ENCODE measurements around the gene ZC3H7A. TPM values are rescaled to one million over a fixed set of nuclear protein-coding genes. Genes with fewer than 3 reads are reported as not detected.

ZC3H7A gene
- total and polyA plus RNA-seq, 8 donors: 16.1 to 110 (median 53.4) TPM

GRCh38 chr16:11721781-11722467, 75.1 kb downstream of the ZC3H7A start:
- DNase-seq: no peak
- H3K9me3 ChIP-seq: no peaks in the 10 kb centered on the region
- WGBS, 5 donors: 31 to 68% (median 43%) methylated on average over 4 of the region's 4 CpGs
- H3K27ac ChIP-seq: peak overlapping the region; percentile 59 to 74 (median 63)
- TF ChIP-seq EP300 (IDR thresholded peaks at IDR 0.05) (no peak), POLR2A (IDR thresholded peaks at IDR 0.05) (no peak), POLR2AphosphoS5 (IDR thresholded peaks at IDR 0.05) (peak in 2 of 3 donors; percentile 11 to 48)
- intact Hi-C loops (cut with DNase I; ENCODE audit: low total_unique reads): no loop called here
- H3K36me3 ChIP-seq: peaks cover 34 to 87% (median 72%) of the 10 kb centered on the region in 4 donors
- no peak overlapping the region for H3K4me3 ChIP-seq
- peaks cover 41 to 86% (median 65%) of the 10 kb centered on the region in 4 donors for H3K4me1 ChIP-seq
- H3K27me3 ChIP-seq: no peaks in the 10 kb centered on the region

- H3K4me3 ChIP-seq: no peak overlapping the region
- TF ChIP-seq POLR2AphosphoS5 (IDR thresholded peaks at IDR 0.05): no peak
- TF ChIP-seq EP300 (IDR thresholded peaks at IDR 0.05): no peak
- TF ChIP-seq CTCF (IDR thresholded peaks at IDR 0.05): no peak
- TF ChIP-seq POLR2A (IDR thresholded peaks at IDR 0.05): no peak
- no peak for DNase-seq
- no peaks in the 10 kb centered on the region for H3K9me3 ChIP-seq
- no peaks in the 10 kb centered on the region for H3K27me3 ChIP-seq
- peaks cover 26 to 81% (median 69%) of the 10 kb centered on the region in 4 donors for H3K36me3 ChIP-seq
- H3K4me1 ChIP-seq: peaks cover 25 to 87% (median 60%) of the 10 kb centered on the region in 4 donors
- WGBS, 5 donors: 95 to 99% (median 96%) methylated on average over 4 of the region's 4 CpGs
- intact Hi-C loops (cut with DNase I; ENCODE audit: low total_unique reads): no loop called here
- peak overlapping the region in 2 of 5 donors; percentile 1 to 75 for H3K27ac ChIP-seq
These were observed 77.3 kb downstream of the ZC3H7A start for GRCh38 chr16:11719762-11720161.

GRCh38 chr16:11719171-11719570, 77.9 kb downstream of the ZC3H7A start:
- no peak for DNase-seq
- TF ChIP-seq EP300 (IDR thresholded peaks at IDR 0.05) (no peak), POLR2A (IDR thresholded peaks at IDR 0.05) (no peak), POLR2AphosphoS5 (IDR thresholded peaks at IDR 0.05) (no peak), CTCF (IDR thresholded peaks at IDR 0.05) (no peak)
- Histone ChIP-seq H3K27me3 (no peaks in the 10 kb centered on the region), H3K27ac (peak overlapping the region in 2 of 5 donors; percentile 43 to 75), H3K9me3 (no peaks in the 10 kb centered on the region), H3K4me3 (no peak overlapping the region), H3K36me3 (peaks cover 26 to 77% (median 66%) of the 10 kb centered on the region in 4 donors), H3K4me1 (peaks cover 25 to 89% (median 61%) of the 10 kb centered on the region in 4 donors)
- intact Hi-C loops (cut with DNase I; ENCODE audit: low total_unique reads): no loop called here

GRCh38 chr16:11717811-11718210, 79.2 kb downstream of the ZC3H7A start:
- H3K4me3 ChIP-seq: no peak overlapping the region
- WGBS, 5 donors: 49 to 62% (median 60%) methylated on average over 5 of the region's 5 CpGs
- peak overlapping the region in 4 of 5 donors; percentile 12 to 75 (median 50) for H3K27ac ChIP-seq
- H3K9me3 ChIP-seq: no peaks in the 10 kb centered on the region
- intact Hi-C loops (cut with DNase I; ENCODE audit: low total_unique reads): no loop called here
- no peak for DNase-seq
- peaks cover 21 to 76% (median 50%) of the 10 kb centered on the region in 4 donors for H3K4me1 ChIP-seq
- no peak for TF ChIP-seq CTCF (IDR thresholded peaks at IDR 0.05)
- no peak for TF ChIP-seq EP300 (IDR thresholded peaks at IDR 0.05)
- no peak for TF ChIP-seq POLR2AphosphoS5 (IDR thresholded peaks at IDR 0.05)
- no peak for TF ChIP-seq POLR2A (IDR thresholded peaks at IDR 0.05)
- peaks cover 20 to 77% (median 68%) of the 10 kb centered on the region in 4 donors for H3K36me3 ChIP-seq
- H3K27me3 ChIP-seq: no peaks in the 10 kb centered on the region

- H3K36me3 ChIP-seq: peaks cover 18 to 81% (median 65%) of the 10 kb centered on the region in 4 donors
- no peaks in the 10 kb centered on the region for H3K27me3 ChIP-seq
- H3K4me3 ChIP-seq: no peak overlapping the region
- H3K27ac ChIP-seq: peak overlapping the region in 4 of 5 donors; percentile 65 to 75 (median 67)
- TF ChIP-seq EP300 (IDR thresholded peaks at IDR 0.05) (no peak), POLR2A (IDR thresholded peaks at IDR 0.05) (no peak), POLR2AphosphoS5 (IDR thresholded peaks at IDR 0.05) (peak in 1 of 3 donors; percentile 31), CTCF (IDR thresholded peaks at IDR 0.05) (no peak)
- peaks cover 15 to 76% (median 51%) of the 10 kb centered on the region in 4 donors for H3K4me1 ChIP-seq
- H3K9me3 ChIP-seq: no peaks in the 10 kb centered on the region
- peak in 1 of 2 donors; percentile 58 for DNase-seq
- intact Hi-C loops (cut with DNase I; ENCODE audit: low total_unique reads): no loop called here
These were observed 80.7 kb downstream of the ZC3H7A start for GRCh38 chr16:11716336-11716735.

Measured in stomach (tissue), 9 donors.